Left ventricle myocardium superior (tissue), 1 donor: Measurements from ENCODE around the gene GFRAL. TPM values are rescaled to one million over a fixed set of nuclear protein-coding genes. Genes with fewer than 3 reads are reported as not detected.

Experiments
- ATAC-seq: fragments of 200-7000 bp; cut with Tn5 transposase; one replicate; pipeline ENCODE4 v1.9.1; 2020; ENCODE audit warnings: mild to moderate bottlenecking, moderate library complexity
- DNase-seq: peaks from one replicate; pipeline ENCODE4 v3.0.0-alpha.2; 2020
- intact Hi-C: fragments of 100-400 bp; cut with micrococcal nuclease; formaldehyde crosslinking; loops from one replicate; pipeline ENCODE4 v1.11.0; 2022
- total RNA-seq: library from RNA; stranded (reverse); fragmentation: NEBNext Ultra II Directional; extraction: Animal tissue kit (Norgen Biotek cat#: 25700); gene quantifications from one replicate; pipeline ENCODE4 v1.2.1, GENCODE V29; 2021
- donor health status: DM: no; HTN: yes; CAD: no; lungs with severe emphysema.

Gene GFRAL
- total RNA-seq, 1 donor from 2014 or later = not detected

DNA sequence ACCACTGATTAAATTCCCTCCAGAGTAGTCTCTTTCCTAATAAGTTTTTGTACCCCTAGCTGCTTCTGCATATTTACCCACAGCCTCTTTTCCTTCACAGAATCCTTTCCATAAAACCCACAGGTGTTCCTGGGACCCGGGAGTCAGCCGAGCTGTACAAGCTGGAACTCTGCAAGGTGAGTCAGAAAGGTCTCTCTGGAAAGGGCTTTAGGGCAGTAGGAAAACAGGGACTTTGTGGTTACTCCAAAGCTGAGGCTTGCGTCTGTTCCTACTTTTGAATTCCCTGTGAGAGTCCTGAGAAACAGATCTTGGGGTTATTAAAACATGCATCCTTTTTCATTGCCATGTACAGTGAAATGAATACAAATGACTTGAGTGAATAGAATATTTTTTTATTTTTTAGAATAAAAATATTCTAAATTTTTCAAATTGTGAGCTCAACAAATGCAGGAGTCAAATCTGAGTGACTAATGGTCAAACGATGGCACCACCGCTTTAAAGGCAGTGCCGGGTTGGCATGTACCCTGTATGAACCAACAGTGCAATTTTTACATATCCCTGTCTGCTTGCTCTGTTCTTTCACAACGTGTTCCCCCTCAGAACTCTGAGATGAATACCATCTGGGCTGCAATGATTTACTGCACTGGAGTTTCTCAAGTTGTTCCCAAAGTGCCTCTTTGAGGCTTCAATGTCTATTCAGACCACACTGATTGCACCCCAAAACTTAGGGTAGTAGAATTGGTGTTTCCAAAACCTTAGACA is 78.4 kb downstream of the GFRAL start:
- ATAC-seq (peak; percentile 60), DNase-seq (no peak)
- intact Hi-C loops = no loop called here

DNA sequence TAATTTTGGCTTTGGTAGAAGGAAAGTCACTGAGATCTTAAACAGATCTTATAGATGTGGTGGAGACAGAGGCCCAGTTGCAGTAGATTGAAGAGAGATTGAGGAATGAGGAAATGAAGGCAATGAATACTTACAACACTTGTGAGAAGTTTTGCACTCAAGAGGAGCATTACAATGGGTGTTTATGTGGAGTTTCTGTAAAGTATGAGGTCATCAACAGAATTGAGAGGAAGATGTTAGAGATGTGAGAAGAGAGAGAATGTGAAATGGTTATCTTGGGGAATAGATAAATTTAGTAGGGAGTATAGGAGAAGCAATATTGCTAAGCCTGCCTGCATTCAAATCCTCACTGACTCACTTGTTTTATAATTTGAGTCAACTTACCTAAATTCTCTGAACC is 83.4 kb downstream of the GFRAL start:
- no peak for ATAC-seq
- intact Hi-C loops = no loop called here
- no peak for DNase-seq

DNA sequence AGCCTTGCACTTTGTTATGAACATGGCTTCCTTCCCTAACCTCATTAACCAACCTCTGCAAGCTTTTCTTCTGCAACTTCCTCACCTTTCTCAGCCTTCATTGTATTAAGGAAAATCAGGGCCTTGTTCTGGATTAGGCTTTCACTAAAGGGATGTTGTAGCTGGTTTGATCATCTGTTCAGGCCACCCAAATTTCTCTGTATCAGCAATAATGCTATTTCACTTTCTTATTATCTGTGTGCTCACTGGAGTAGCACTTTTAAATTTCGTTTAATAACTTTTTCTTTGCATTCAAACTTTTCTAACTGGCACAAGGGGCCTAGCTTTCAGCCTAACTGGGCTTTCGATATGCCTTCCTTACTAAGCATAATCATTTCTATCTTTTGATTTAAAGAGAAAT is 96.7 kb downstream of the GFRAL start:
- DNase-seq = no peak
- intact Hi-C loops = no loop called here
- ATAC-seq = no peak

DNA sequence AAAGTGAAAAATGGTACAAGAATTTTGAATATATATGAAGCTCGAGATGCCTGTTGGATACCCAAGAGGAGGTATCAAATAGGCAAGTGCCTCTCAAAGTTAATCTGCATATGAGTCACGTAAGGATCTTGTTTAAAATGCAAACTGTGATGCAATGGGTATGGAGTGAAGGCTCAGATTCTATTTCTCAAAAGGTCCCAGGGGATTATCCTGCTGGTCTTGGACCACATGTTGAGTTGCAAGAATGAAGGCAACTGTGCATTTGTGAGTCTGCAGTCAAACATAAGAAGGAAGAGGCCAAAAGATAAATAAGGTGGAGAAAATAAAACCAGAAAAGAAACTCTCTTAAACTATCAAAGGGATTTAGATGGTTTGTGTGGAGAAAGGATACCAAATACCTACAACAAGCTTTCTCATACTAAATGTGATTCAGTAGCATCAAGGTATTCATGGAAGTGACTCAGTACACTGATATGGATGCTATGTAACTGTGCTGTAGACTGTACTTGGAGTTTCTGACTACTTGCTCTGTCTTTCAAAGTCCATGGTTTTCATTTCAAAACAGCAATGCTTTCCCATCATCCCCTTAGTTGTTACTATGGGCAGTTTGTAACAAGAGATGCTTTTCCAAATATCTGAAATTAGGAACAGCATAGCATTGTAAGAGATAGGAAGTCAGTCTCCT is 106.3 kb downstream of the GFRAL start:
- intact Hi-C loops = no loop called here
- no peak for DNase-seq
- ATAC-seq = no peak

DNA sequence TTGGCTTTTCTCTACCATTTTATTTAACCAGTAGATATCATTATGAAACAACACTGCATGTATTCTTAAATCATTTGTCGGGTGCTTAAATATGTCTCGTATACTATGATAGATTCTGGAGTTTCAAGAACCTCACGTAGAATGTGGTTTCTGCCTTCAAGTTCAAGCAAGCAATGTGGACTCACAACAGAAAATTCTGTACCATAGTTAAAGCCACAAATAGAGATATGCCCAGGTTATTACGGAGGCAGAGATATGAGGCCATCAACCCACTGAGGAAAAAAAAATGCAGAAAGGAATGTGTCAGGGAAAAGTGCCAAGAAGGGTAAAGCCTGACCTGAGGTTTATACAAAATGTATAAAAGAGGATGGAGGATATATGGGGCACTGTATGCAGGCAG is 109.9 kb downstream of the GFRAL start:
- DNase-seq (no peak), ATAC-seq (no peak)
- intact Hi-C loops = no loop called here

DNA sequence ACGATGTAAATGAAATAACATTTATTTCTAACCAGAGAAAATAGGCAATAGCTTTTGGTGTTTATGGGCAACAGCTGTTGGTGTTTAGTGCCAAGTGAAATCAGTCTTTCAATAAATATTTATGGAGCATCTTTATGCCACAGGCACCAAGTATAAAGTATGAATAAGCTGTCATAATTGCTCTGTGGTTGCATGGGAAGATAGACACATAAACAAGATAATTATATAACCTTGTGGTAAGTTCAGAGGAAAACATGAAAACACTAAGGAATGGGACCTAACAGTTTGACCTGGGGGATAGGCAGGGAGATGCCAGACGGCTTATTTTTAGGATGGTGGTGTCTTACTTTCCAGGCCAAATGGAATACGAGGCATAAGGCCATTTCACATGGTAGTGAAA is 110.9 kb downstream of the GFRAL start:
- intact Hi-C loops = no loop called here
- DNase-seq (no peak), ATAC-seq (no peak)

DNA sequence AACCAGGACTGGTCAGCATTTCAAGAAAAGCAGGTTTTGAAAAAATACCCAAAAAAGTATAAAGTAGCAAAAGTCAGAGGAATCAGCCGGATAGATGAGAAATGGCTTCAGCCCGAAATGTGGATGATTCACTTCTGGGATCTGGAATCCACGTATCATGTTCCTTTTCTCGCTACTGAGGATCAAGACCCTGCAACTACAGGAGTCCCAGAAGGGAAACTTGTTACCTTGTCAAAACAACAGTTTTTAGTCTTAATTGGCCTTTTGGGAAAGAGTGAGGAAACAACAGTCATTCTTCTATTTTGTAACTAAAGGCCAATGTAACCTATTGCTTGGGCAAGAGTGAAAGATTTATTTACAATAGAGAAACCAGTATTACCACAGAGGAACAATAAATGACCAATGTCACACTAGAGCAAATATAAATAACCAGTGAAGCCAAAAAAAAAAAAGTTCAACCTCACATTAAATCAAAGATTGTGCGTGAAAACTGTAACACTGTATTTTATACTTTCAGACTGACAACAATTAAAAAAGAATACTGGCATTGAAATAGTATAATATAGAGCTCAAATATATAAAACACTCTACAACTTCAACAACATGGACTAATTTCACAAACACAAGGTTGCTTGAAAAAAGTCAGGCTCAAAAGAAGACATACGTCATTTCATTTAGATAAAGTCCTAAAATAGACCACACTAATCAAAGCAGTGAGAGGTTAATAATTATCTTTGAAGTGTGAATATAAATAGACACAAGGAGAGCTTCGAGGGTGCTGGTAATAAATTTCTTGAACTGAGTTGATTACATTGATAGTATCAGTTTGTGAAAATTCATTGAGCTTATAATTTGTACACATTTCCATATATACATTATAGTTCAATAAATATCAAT is 116.2 kb downstream of the GFRAL start:
- intact Hi-C loops = loop anchor here (5.0 to 10.0 kb wide), 2 partner anchors 444 to 511 kb away; no protein-coding TSS in a partner anchor
- no peak for DNase-seq
- no peak for ATAC-seq

DNA sequence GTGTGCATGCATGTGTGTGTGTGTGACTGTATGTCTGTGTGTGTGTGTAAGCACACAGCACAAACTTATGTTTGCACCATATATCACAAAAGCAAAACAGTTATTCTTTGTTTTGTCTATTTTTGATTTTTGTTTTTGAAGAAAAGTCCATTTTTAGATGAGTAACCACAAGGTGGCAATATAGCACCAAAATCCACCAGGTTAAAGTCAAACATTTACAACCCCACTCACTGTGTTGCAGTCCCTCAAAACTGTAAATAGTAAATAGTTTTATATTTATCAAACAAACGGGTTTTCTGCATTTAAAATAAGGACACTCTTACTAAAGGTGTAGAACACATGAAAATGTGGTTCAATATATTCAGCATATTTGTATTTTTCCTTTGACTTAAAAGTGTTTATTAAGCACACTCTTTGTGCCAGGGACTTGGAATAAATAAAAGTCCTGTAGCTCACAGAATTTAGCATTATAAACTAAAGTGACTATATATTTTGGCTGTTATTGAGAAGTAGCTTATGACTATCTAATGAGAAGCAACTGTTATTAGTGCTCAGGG is 118.5 kb downstream of the GFRAL start:
- ATAC-seq (no peak), DNase-seq (no peak)
- intact Hi-C loops = loop anchor here (10.0 kb wide), 1 partner anchor 509 kb away; no protein-coding TSS in a partner anchor

DNA sequence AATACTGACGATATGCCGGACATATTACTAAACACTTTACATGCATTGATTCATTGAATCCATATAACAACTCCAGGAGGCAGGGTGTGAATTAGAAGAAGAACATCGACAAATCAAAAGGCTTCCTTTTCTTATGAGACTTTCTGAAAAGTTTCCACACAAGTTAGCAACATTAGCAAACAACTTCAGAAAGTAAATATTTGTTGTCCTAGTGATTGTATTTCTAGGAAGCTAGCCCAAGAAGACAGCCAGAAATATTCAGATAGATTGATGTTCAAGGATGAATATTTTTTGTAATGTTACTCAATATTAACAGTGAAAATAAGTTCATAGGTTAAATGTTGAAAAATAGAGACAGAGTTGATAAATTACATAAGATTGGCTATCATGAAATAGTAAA is 120.6 kb downstream of the GFRAL start:
- intact Hi-C loops = loop anchor here (10.0 kb wide), 1 partner anchor 507 kb away; no protein-coding TSS in a partner anchor
- DNase-seq (no peak), ATAC-seq (no peak)

DNA sequence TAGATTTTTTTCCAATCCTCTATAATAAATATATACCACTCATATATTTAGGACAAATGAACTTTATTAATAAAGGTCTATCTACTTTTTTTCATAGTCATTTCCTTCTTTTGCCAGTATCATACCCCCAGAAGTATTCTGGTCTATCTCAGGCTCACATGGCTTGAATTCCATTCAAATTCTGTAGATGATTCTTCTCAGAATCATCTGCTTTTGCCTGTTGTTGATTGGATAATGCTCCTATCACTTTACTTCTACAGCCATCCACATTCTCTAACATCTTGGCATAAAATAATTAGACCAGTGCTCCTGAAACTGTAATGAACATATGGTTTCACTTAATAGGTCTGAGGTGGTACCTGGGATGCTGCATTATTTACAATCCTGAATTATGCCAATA is 121.2 kb downstream of the GFRAL start:
- intact Hi-C loops = loop anchor here (10.0 kb wide), 1 partner anchor 506 kb away; no protein-coding TSS in a partner anchor
- no peak for ATAC-seq

DNA sequence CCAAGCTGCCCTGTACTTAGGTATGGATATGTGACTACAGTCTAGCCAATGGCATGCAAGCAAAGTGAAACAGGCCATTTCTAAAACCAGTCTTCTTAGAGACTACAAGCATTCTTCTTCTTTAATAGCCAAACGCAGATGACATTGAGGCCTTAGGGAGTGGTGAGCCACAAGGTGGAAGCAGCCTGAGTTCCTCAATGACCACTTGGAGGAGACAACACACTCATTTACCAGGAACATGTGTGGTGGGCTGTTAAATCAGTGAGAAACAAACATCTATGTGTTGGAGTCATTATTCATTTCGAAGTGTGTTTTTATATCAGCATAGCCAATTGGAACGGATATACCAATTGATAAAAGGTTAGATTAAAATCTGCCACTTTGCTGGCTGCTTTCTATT is 122.0 kb downstream of the GFRAL start:
- DNase-seq = no peak
- ATAC-seq = no peak
- intact Hi-C loops = loop anchor here (10.0 kb wide), 1 partner anchor 506 kb away; no protein-coding TSS in a partner anchor

More for the DNA sequence above, 121.2 kb downstream of the GFRAL start:
- no peak for DNase-seq

DNA sequence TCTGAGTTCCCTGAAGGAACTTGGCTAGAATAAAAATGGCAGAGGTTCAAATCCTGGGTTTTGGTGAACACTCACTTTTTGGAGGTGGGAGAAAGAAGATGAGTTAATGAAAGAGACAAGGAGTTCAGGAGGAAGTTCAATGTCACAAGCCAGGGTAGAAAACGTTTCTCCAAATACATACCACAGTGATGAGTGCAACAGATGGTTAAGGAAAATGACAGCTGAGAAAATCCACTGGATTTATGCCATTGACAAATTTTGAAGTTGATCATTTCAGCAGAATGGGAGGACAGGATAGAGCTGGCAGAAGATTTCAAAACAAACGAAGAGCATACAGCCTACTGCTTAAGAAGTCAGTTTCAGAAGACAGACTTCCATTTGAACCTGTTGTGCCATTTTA is 122.7 kb downstream of the GFRAL start:
- intact Hi-C loops = loop anchor here (5.0 kb wide), 1 partner anchor 432 kb away; no protein-coding TSS in a partner anchor
- peak; percentile 68 for ATAC-seq
- no peak for DNase-seq

Other genes with a start within 250 kb of the GFRAL start
- gene HCRTR2, start 153.0 kb upstream of the GFRAL start, total RNA-seq = not detected